Peyer's patch (tissue), 4 donors: ENCODE results near the gene GDNF.

Experiments used
- POLR2A ChIP-seq, 2 donors: fragments of 450-650 bp; IDR thresholded peaks; one replicate each; pipeline ENCODE4 v1.5.1; 2017; ENCODE audit warnings: antibody characterized with exemption in 2 of 2, mild to moderate bottlenecking in 2 of 2, moderate library complexity in 2 of 2
- TF ChIP-seq, protein P1 (sequence below), 6 experiments: fragments of 450-650 bp in 4 of 6; fragments of 200-600 bp in 2 of 6; sonication (generic) in 1 of 6; IDR thresholded peaks; one replicate each; pipeline ENCODE4 v1.5.1; 2017 to 2019; ENCODE audit warnings: antibody characterized with exemption in 6 of 6, mild to moderate bottlenecking in 3 of 6, moderate library complexity in 1 of 6

DNA sequence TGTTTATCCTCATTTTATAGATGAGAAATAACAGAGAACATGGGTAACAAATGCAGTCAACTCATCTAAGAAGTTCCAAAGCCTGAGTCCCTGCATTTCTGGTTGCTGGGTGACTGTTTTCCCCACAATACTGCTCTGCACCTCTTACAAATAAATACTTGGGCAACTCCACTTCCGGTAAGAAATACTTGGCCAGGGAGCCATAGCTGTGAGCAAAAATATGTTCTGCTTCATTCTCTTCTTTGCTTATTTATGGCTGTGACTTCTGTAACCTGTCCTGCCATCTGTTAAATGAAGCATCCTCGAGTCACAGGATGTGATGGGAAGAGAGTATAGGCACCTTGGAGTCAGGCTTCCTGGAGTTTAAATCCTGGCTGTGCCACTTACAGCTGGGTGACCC, 49.9 kb downstream of the GDNF start:
- TF ChIP-seq POLR2A (IDR thresholded peaks at IDR 0.05), result no peak
- TF ChIP-seq, protein P1, sequence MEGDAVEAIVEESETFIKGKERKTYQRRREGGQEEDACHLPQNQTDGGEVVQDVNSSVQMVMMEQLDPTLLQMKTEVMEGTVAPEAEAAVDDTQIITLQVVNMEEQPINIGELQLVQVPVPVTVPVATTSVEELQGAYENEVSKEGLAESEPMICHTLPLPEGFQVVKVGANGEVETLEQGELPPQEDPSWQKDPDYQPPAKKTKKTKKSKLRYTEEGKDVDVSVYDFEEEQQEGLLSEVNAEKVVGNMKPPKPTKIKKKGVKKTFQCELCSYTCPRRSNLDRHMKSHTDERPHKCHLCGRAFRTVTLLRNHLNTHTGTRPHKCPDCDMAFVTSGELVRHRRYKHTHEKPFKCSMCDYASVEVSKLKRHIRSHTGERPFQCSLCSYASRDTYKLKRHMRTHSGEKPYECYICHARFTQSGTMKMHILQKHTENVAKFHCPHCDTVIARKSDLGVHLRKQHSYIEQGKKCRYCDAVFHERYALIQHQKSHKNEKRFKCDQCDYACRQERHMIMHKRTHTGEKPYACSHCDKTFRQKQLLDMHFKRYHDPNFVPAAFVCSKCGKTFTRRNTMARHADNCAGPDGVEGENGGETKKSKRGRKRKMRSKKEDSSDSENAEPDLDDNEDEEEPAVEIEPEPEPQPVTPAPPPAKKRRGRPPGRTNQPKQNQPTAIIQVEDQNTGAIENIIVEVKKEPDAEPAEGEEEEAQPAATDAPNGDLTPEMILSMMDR (IDR thresholded peaks at IDR 0.05), result no peak
